HCT116 (cell line): ENCODE results near the gene ACOT12. TPM values are rescaled to one million over a fixed set of nuclear protein-coding genes. Genes with fewer than 3 reads are reported as not detected.

Source experiments
- ATAC-seq: fragments of 200-7000 bp; cut with Tn5 transposase; 2 replicates; pipeline ENCODE4 v1.9.1; 2020; ENCODE audit warnings: mild to moderate bottlenecking, moderate library complexity
- BruUV-seq: library from RNA; stranded (reverse); fragments of 400-500 nt; replicated peaks from 2 replicates; lab custom pipeline; 2021; lab: Mats Ljungman, UMichigan
- CTCF ChIA-PET: fragments of 300-600 bp; sonication (Branson Sonifier 250); formaldehyde crosslinking; loops from one replicate; lab custom pipeline; 2021; ENCODE audit warnings: antibody characterized with exemption; lab: Charles Lee
- POLR2A ChIA-PET: fragments of 300-600, 350-600 bp; sonication (Branson Sonifier 250); formaldehyde crosslinking; loops from one replicate; lab custom pipeline; 2021; ENCODE audit warnings: antibody characterized with exemption; lab: Charles Lee
- RAD21 ChIA-PET, 2 experiments: fragments of 300-600 bp; sonication (Branson Sonifier 250); formaldehyde crosslinking; loops; one replicate each; lab custom pipeline; 2023; ENCODE audit warnings: low total read pairs in 2 of 2; ENCODE audit not compliant: uncharacterized antibody in 2 of 2, unreplicated experiment in 2 of 2, low non-redundant PET in 1 of 2; lab: Charles Lee
- DNase-seq: peaks from one replicate; pipeline ENCODE4 v3.0.0-alpha.2; 2010; ENCODE audit warnings: low read depth, low spot score
- H2AFZ ChIP-seq: fragments of 200-600 bp; shearing (Covaris generic), sonication (generic); 2 replicates; pipeline ENCODE4 v1.6.1; 2017; ENCODE audit warnings: low read depth, mixed run types, mixed read lengths, antibody characterized with exemption, low read length; ENCODE audit not compliant: poor library complexity, severe bottlenecking
- H3K27ac ChIP-seq: 2 replicates; pipeline ENCODE4 v1.5.1; 2012; ENCODE audit warnings: low read depth, low read length
- H3K27me3 ChIP-seq: fragments of 200-600 bp; sonication (generic); 2 replicates; pipeline ENCODE4 v1.6.1; 2016; ENCODE audit warnings: mixed run types, low read length, mixed read lengths; ENCODE audit not compliant: insufficient read depth
- H3K36me3 ChIP-seq, 2 experiments: fragments of 200-500 bp in 1 of 2; fragments of 200-600 bp in 1 of 2; sonication (Bioruptor generic) in 1 of 2; sonication (generic) in 1 of 2; 2 replicates each; pipeline versions ENCODE4 v1.5.1 to v1.6.1; 2014 to 2016; ENCODE audit warnings: low read length in 2 of 2, inconsistent platforms in 1 of 2, mixed read lengths in 1 of 2, mixed run types in 1 of 2; ENCODE audit not compliant: insufficient read depth in 2 of 2, control insufficient read depth in 1 of 2
- H3K4me1 ChIP-seq, 2 experiments: fragments of 200-600 bp in 1 of 2; sonication (generic) in 1 of 2; 2 replicates each; pipeline versions ENCODE4 v1.5.1 to v1.6.1; 2012 to 2017; ENCODE audit warnings: low read length in 2 of 2, inconsistent platforms in 1 of 2, mild to moderate bottlenecking in 1 of 2, mixed read lengths in 1 of 2, mixed run types in 1 of 2, moderate library complexity in 1 of 2; ENCODE audit not compliant: insufficient read depth in 2 of 2, control insufficient read depth in 1 of 2
- H3K4me2 ChIP-seq: fragments of 200-600 bp; sonication (generic); 2 replicates; pipeline ENCODE4 v1.6.1; 2017; ENCODE audit warnings: mixed run types, low read length, mixed read lengths
- H3K4me3 ChIP-seq, 2 experiments: fragments of 200-600 bp in 1 of 2; sonication (generic) in 1 of 2; replicated peaks in 1 of 2; 2 replicates each; pipeline ENCODE4 v1.5.1; 2011 to 2016; ENCODE audit warnings: low read length in 2 of 2, control low read depth in 1 of 2, low read depth in 1 of 2, mild to moderate bottlenecking in 1 of 2, mixed read lengths in 1 of 2, mixed run types in 1 of 2
- H3K79me2 ChIP-seq: fragments of 200-600 bp; sonication (generic); 2 replicates; pipeline ENCODE4 v1.6.1; 2017; ENCODE audit warnings: mild to moderate bottlenecking, mixed run types, low read length, moderate library complexity, mixed read lengths; ENCODE audit not compliant: insufficient read depth
- H3K9ac ChIP-seq: fragments of 200-600 bp; sonication (generic); 2 replicates; pipeline ENCODE4 v1.6.1; 2016; ENCODE audit warnings: low read length, mixed read lengths
- H3K9me2 ChIP-seq: fragments of 200-600 bp; sonication (generic), shearing (Covaris generic); 2 replicates; pipeline ENCODE4 v1.6.1; 2017; ENCODE audit warnings: mixed run types, mild to moderate bottlenecking, moderate library complexity; ENCODE audit not compliant: insufficient read depth
- H3K9me3 ChIP-seq, 2 experiments: fragments of 200-500 bp in 1 of 2; fragments of 200-600 bp in 1 of 2; sonication (Bioruptor generic) in 1 of 2; sonication (generic) in 1 of 2; 2 replicates each; pipeline ENCODE4 v1.6.1; 2014 to 2017; ENCODE audit warnings: low read length in 2 of 2, mixed read lengths in 2 of 2, inconsistent platforms in 1 of 2, low read depth in 1 of 2, mild to moderate bottlenecking in 1 of 2, mixed run types in 1 of 2, moderate library complexity in 1 of 2; ENCODE audit not compliant: control insufficient read depth in 1 of 2, insufficient read depth in 1 of 2
- H4K20me1 ChIP-seq: fragments of 200-600 bp; sonication (generic), shearing (Covaris generic); 2 replicates; pipeline ENCODE4 v1.6.1; 2017; ENCODE audit warnings: mixed run types, mild to moderate bottlenecking, moderate library complexity; ENCODE audit not compliant: insufficient read depth
- ATF3 ChIP-seq: IDR thresholded peaks from 2 replicates; pipeline ENCODE4 v1.6.1; 2012
- CEBPB ChIP-seq: IDR thresholded peaks from 2 replicates; pipeline ENCODE4 v1.6.1; 2012; ENCODE audit warnings: low read depth
- CTCF ChIP-seq, 3 experiments: fragments of 200-600 bp in 1 of 3; sonication (generic) in 1 of 3; IDR thresholded peaks in 2 of 3; conservative IDR thresholded peaks in 1 of 3; 2 replicates each; pipeline ENCODE4 v1.5.1; 2012 to 2017; ENCODE audit warnings: low read depth in 2 of 3, low read length in 2 of 3, antibody characterized with exemption in 1 of 3, borderline replicate concordance in 1 of 3, control low read depth in 1 of 3, mild to moderate bottlenecking in 1 of 3, mixed read lengths in 1 of 3, mixed run types in 1 of 3, moderate library complexity in 1 of 3; ENCODE audit not compliant: insufficient read depth in 1 of 3
- ELF1 ChIP-seq: IDR thresholded peaks from 2 replicates; pipeline ENCODE4 v1.6.1; 2012; ENCODE audit warnings: low read depth, borderline replicate concordance
- EZH2 ChIP-seq: fragments of 200-600 bp; sonication (generic); IDR thresholded peaks from 2 replicates; pipeline ENCODE4 v1.6.1; 2017; ENCODE audit warnings: antibody characterized with exemption, mixed run types
- EZH2phosphoT487 ChIP-seq: fragments of 200-600 bp; IDR thresholded peaks from 2 replicates; pipeline ENCODE4 v1.6.1; 2018; ENCODE audit warnings: antibody characterized with exemption, borderline replicate concordance
- FOSL1 ChIP-seq: IDR thresholded peaks from 2 replicates; pipeline ENCODE4 v1.6.1; 2012; ENCODE audit warnings: low read depth
- JUND ChIP-seq: IDR thresholded peaks from 2 replicates; pipeline ENCODE4 v1.6.1; 2012
- MAX ChIP-seq: IDR thresholded peaks from 2 replicates; pipeline ENCODE4 v1.6.1; 2012
- POLR2A ChIP-seq: IDR thresholded peaks from 2 replicates; pipeline ENCODE4 v1.7.0; 2011; ENCODE audit warnings: borderline replicate concordance; ENCODE audit not compliant: insufficient read depth, insufficient read length; ENCODE audit errors: extremely low read depth
- POLR2AphosphoS5 ChIP-seq: IDR thresholded peaks from 2 replicates; pipeline ENCODE4 v1.6.1; 2011; ENCODE audit warnings: mild to moderate bottlenecking, low read depth, low read length, moderate library complexity
- RAD21 ChIP-seq: IDR thresholded peaks from 2 replicates; pipeline ENCODE4 v1.6.1; 2012; ENCODE audit warnings: low read depth, mild to moderate bottlenecking
- SIN3A ChIP-seq: IDR thresholded peaks from 2 replicates; pipeline ENCODE4 v1.6.1; 2012; ENCODE audit warnings: low read depth
- SP1 ChIP-seq: IDR thresholded peaks from 2 replicates; pipeline ENCODE4 v1.6.1; 2012; ENCODE audit warnings: low read depth
- SRF ChIP-seq: IDR thresholded peaks from 2 replicates; pipeline ENCODE4 v1.6.1; 2012; ENCODE audit warnings: low read depth
- TCF7L2 ChIP-seq: IDR thresholded peaks from 2 replicates; pipeline ENCODE4 v1.7.0; 2011; ENCODE audit warnings: borderline replicate concordance, inconsistent platforms; ENCODE audit not compliant: insufficient read depth, insufficient read length; ENCODE audit errors: extremely low read depth
- YY1 ChIP-seq: IDR thresholded peaks from 2 replicates; pipeline ENCODE4 v1.6.1; 2011; ENCODE audit warnings: low read length, low read depth, moderate library complexity, mild to moderate bottlenecking; ENCODE audit not compliant: insufficient replicate concordance; ENCODE audit errors: extremely low read depth
- ZBTB33 ChIP-seq: IDR thresholded peaks from 2 replicates; pipeline ENCODE4 v1.6.1; 2011; ENCODE audit warnings: mild to moderate bottlenecking, low read length, moderate library complexity; ENCODE audit not compliant: insufficient replicate concordance; ENCODE audit errors: extremely low read depth
- ZFX ChIP-seq: fragments of 450-650 bp; IDR thresholded peaks from 2 replicates; pipeline ENCODE4 v1.6.1; 2017
- ZNF274 ChIP-seq: fragments of 200-500 bp; sonication (Bioruptor generic); IDR thresholded peaks from 2 replicates; pipeline ENCODE4 v1.6.1; 2014; ENCODE audit warnings: mild to moderate bottlenecking, low read depth, low read length, inconsistent platforms
- intact Hi-C: fragments of 100-400 bp; cut with micrococcal nuclease; formaldehyde crosslinking; loops from 2 replicates; pipeline ENCODE4 v1.10.0; 2022
- total RNA-seq: library from RNA; stranded (reverse); gene quantifications from one replicate; pipeline ENCODE4 v1.2.1, GENCODE V29; 2021; ENCODE audit not compliant: unreplicated experiment

The ACOT12 gene
- total RNA-seq, 1 experiment from 2014 or later: not detected

GRCh38 chr5:81418606-81419005 is 24.7 kb upstream of the ACOT12 start:
- no peaks in the 10 kb centered on the region for H3K79me2 ChIP-seq
- no peaks in the 10 kb centered on the region for H3K36me3 ChIP-seq
- no peaks in the 10 kb centered on the region for H3K9me3 ChIP-seq
- ATAC-seq: no peak
- H3K4me1 ChIP-seq: peaks cover 0 to 34% of the 10 kb centered on the region in 2 experiments; a peak in 2 of 4 replicates
- H3K9ac ChIP-seq: no peak overlapping the region
- no peak overlapping the region for H3K4me2 ChIP-seq
- H3K27me3 ChIP-seq: no peaks in the 10 kb centered on the region
- no peak for DNase-seq
- ChIA-PET RAD21 (no interaction called here), CTCF (no interaction called here), POLR2A (no interaction called here)
- H3K9me2 ChIP-seq: no peaks in the 10 kb centered on the region
- no peak overlapping the region for H2AFZ ChIP-seq
- intact Hi-C loops: no loop called here
- TF ChIP-seq CTCF (IDR thresholded peaks at IDR 0.05 in 2 of 3, conservative IDR thresholded peaks at IDR 0.05 in 1 of 3; ENCODE audit: borderline replicate concordance in 1 of 3, insufficient read depth in 1 of 3, low read depth in 2 of 3, low read length in 2 of 3) (no peak), JUND (no peak), YY1 (no peak), EZH2 (no peak), ELF1 (no peak), ZNF274 (no peak), POLR2AphosphoS5 (no peak), SRF (no peak), ZFX (no peak), RAD21 (no peak), ZBTB33 (no peak), ATF3 (no peak), POLR2A (no peak), SIN3A (no peak), SP1 (no peak), MAX (no peak), TCF7L2 (no peak), CEBPB (no peak), FOSL1 (no peak), EZH2phosphoT487 (no peak)
- no peak overlapping the region for H3K27ac ChIP-seq
- H3K4me3 ChIP-seq: no peak overlapping the region
- BruUV-seq: no TSS peak
- H4K20me1 ChIP-seq: no peaks in the 10 kb centered on the region
